Measurements from ENCODE around the gene TMC2. TPM values are rescaled to one million over a fixed set of nuclear protein-coding genes. Genes with fewer than 3 reads are reported as not detected.

TMC2 gene
- total RNA-seq, 2 donors from 2014 or later: 0.24 TPM; not detected in 1

DNA sequence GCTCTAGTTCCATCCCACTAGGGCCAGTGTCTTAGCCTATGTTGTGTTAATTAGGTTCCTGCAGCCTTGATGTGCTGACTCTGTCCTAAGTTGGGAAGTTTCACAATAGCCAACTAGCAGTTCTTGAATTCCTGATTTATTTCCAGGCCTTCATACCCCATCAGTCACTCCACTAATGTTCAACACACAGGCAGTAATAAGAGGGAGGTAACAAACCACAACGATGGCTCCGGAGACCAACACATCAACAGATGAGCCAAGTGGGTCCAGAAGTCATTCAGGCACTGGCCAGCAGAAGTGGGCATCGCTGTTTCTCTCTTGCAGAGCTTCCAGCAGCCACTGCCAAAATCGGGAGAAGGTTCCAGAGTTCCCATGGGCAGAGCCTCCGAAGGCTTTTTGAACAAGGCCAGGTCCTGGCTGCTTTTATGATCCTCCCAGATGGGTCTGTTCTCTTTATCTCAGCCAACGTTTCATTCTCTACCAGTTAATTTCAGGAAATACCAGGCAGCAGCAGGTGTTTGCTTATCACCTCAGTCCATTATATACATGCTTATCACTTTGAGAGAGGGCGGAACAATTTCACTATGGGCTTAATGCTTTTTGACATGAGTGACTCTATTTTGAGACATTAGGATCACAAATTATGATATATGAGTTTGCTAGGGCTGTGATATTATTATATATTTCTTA is 67.6 kb downstream of the TMC2 start:
- no peak overlapping the region for H3K4me3 Mint-ChIP-seq
- H3K27ac Mint-ChIP-seq: no peak overlapping the region
- no peak overlapping the region for H3K27ac ChIP-seq (ENCODE audit: low read depth, low read length)
- no peak for DNase-seq
- H3K4me1 Mint-ChIP-seq: no peaks in the 10 kb centered on the region
- H3K4me3 ChIP-seq (ENCODE audit: low read length): no peak overlapping the region
- TF ChIP-seq, protein P1, sequence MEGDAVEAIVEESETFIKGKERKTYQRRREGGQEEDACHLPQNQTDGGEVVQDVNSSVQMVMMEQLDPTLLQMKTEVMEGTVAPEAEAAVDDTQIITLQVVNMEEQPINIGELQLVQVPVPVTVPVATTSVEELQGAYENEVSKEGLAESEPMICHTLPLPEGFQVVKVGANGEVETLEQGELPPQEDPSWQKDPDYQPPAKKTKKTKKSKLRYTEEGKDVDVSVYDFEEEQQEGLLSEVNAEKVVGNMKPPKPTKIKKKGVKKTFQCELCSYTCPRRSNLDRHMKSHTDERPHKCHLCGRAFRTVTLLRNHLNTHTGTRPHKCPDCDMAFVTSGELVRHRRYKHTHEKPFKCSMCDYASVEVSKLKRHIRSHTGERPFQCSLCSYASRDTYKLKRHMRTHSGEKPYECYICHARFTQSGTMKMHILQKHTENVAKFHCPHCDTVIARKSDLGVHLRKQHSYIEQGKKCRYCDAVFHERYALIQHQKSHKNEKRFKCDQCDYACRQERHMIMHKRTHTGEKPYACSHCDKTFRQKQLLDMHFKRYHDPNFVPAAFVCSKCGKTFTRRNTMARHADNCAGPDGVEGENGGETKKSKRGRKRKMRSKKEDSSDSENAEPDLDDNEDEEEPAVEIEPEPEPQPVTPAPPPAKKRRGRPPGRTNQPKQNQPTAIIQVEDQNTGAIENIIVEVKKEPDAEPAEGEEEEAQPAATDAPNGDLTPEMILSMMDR (conservative IDR thresholded peaks at IDR 0.05): no peak
- no peaks in the 10 kb centered on the region for H3K27me3 ChIP-seq (ENCODE audit: control insufficient read depth, insufficient read depth, low read length, poor library complexity, severe bottlenecking)
- no peak overlapping the region for H3K9ac ChIP-seq (ENCODE audit: extremely low read depth, low read length, poor library complexity, severe bottlenecking)
- 84 to 85% methylated on average over 6 to 7 of the region's 7 CpGs for WGBS, 2 experiments (ENCODE audit: insufficient coverage in 1 of 2, insufficient read length in 1 of 2)
- H3K36me3 Mint-ChIP-seq (ENCODE audit: low read depth): peaks cover 3% of the 10 kb centered on the region
- peaks cover 17% of the 10 kb centered on the region for H3K9me3 ChIP-seq (ENCODE audit: control insufficient read depth, low read length)
- no peaks in the 10 kb centered on the region for H3K4me1 ChIP-seq (ENCODE audit: control insufficient read depth, insufficient read depth, low read length)
- no peaks in the 10 kb centered on the region for H3K36me3 ChIP-seq (ENCODE audit: control insufficient read depth, insufficient read depth, low read length)
- peaks cover 30% of the 10 kb centered on the region for H3K9me3 Mint-ChIP-seq
- peaks cover 14% of the 10 kb centered on the region for H3K27me3 Mint-ChIP-seq (ENCODE audit: insufficient read depth)

DNA sequence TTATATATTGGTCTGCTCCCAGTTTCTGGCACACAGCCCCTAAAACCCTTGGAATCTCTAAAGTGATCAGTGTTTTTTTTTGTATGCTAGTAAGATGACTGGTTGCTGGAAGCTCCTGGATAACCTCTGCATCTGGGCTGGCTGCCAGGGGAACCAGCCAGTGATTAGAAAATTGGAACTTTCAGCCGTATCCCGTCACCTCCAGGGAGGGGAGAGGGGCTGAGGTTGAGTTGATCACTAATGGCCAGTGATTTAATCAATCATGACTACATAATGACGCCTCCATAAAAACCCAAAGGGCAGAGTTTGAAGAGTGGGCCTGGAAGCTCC is 68.1 kb downstream of the TMC2 start:
- Mint-ChIP-seq H3K36me3 (ENCODE audit: low read depth) (peaks cover 3% of the 10 kb centered on the region), H3K27ac (no peak overlapping the region), H3K27me3 (ENCODE audit: insufficient read depth) (peaks cover 18% of the 10 kb centered on the region), H3K9me3 (peaks cover 30% of the 10 kb centered on the region), H3K4me1 (no peaks in the 10 kb centered on the region), H3K4me3 (no peak overlapping the region)
- peaks cover 17% of the 10 kb centered on the region for H3K9me3 ChIP-seq (ENCODE audit: control insufficient read depth, low read length)
- TF ChIP-seq, protein P1 (conservative IDR thresholded peaks at IDR 0.05): no peak
- no peak for DNase-seq
- H3K27me3 ChIP-seq (ENCODE audit: control insufficient read depth, insufficient read depth, low read length, poor library complexity, severe bottlenecking): no peaks in the 10 kb centered on the region
- no peaks in the 10 kb centered on the region for H3K36me3 ChIP-seq (ENCODE audit: control insufficient read depth, insufficient read depth, low read length)
- H3K4me1 ChIP-seq (ENCODE audit: control insufficient read depth, insufficient read depth, low read length): no peaks in the 10 kb centered on the region
- WGBS, 2 experiments (ENCODE audit: insufficient coverage in 1 of 2, insufficient read length in 1 of 2): 94 to 100% methylated on average over 1 to 3 of the region's 3 CpGs
- H3K27ac ChIP-seq (ENCODE audit: low read depth, low read length): no peak overlapping the region
- no peak overlapping the region for H3K9ac ChIP-seq (ENCODE audit: extremely low read depth, low read length, poor library complexity, severe bottlenecking)
- H3K4me3 ChIP-seq (ENCODE audit: low read length): no peak overlapping the region

DNA sequence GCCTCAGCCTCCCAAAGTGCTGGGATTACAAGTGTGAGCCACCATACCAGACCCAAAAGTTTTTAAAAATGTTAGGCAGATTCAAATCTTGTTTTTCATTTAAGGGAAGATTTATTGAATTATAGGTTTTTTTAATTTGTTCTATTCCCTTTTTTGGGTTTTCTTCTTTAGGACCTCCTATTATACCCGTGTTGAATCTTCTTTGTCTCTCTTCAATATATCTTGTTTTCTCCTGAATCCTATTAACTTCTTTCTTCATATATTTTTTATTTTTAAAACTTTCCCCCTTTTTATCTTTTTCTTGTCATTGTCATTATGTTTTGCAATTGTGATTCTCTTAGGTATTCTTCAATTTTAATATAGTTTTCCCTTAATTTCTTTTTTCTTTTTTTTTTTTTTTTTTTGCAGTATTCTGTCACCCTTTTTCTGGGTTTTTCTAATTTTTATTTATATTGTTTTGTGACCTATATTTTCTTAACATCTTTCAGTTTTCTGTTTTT is 70.2 kb downstream of the TMC2 start:
- peaks cover 3% of the 10 kb centered on the region for H3K36me3 Mint-ChIP-seq (ENCODE audit: low read depth)
- Histone ChIP-seq H3K4me3 (ENCODE audit: low read length) (no peak overlapping the region), H3K9ac (ENCODE audit: extremely low read depth, low read length, poor library complexity, severe bottlenecking) (no peak overlapping the region), H3K36me3 (ENCODE audit: control insufficient read depth, insufficient read depth, low read length) (no peaks in the 10 kb centered on the region), H3K27ac (ENCODE audit: low read depth, low read length) (no peak overlapping the region), H3K9me3 (ENCODE audit: control insufficient read depth, low read length) (peaks cover 17% of the 10 kb centered on the region), H3K27me3 (ENCODE audit: control insufficient read depth, insufficient read depth, low read length, poor library complexity, severe bottlenecking) (peaks cover 3% of the 10 kb centered on the region), H3K4me1 (ENCODE audit: control insufficient read depth, insufficient read depth, low read length) (no peaks in the 10 kb centered on the region)
- TF ChIP-seq, protein P1 (conservative IDR thresholded peaks at IDR 0.05): no peak
- no peak overlapping the region for H3K27ac Mint-ChIP-seq
- no peaks in the 10 kb centered on the region for H3K4me1 Mint-ChIP-seq
- H3K4me3 Mint-ChIP-seq: no peak overlapping the region
- WGBS, 2 experiments (ENCODE audit: insufficient coverage in 1 of 2, insufficient read length in 1 of 2): 78% methylated on average over 1 of the region's 1 CpG; no CpG with 5 or more reads in 1 of the 2 experiments
- H3K27me3 Mint-ChIP-seq (ENCODE audit: insufficient read depth): peaks cover 26% of the 10 kb centered on the region
- peaks cover 30% of the 10 kb centered on the region for H3K9me3 Mint-ChIP-seq
- no peak for DNase-seq
